Neural crest cell (in vitro differentiated cells): ENCODE results near the gene NAGPA. TPM values are rescaled to one million over a fixed set of nuclear protein-coding genes. Genes with fewer than 3 reads are reported as not detected.

ENCODE experiments used
- DNase-seq: peaks from one replicate; pipeline ENCODE4 v3.0.0; 2021; ENCODE audit warnings: low read depth, mixed read lengths, low spot score
- H3K27ac Mint-ChIP-seq: one replicate; pipeline ENCODE4 v1.8.0; 2021; ENCODE audit warnings: mild to moderate bottlenecking, mixed read lengths; ENCODE audit not compliant: unreplicated experiment
- H3K27me3 Mint-ChIP-seq: 2 replicates; pipeline ENCODE4 v1.8.0; 2021; ENCODE audit warnings: low read depth, mild to moderate bottlenecking, mixed read lengths
- H3K36me3 Mint-ChIP-seq: 2 replicates; pipeline ENCODE4 v1.8.0; 2021; ENCODE audit warnings: low read depth, mild to moderate bottlenecking, mixed read lengths
- H3K4me1 Mint-ChIP-seq: 2 replicates; pipeline ENCODE4 v1.8.0; 2021; ENCODE audit warnings: mixed read lengths
- H3K4me3 Mint-ChIP-seq: one replicate; pipeline ENCODE4 v1.8.0; 2021; ENCODE audit warnings: mild to moderate bottlenecking, mixed read lengths
- H3K9me3 Mint-ChIP-seq: 2 replicates; pipeline ENCODE4 v1.8.0; 2021; ENCODE audit warnings: mixed read lengths
- total RNA-seq: library from RNA; stranded (reverse); gene quantifications from 2 replicates; pipeline ENCODE4 v1.2.1, GENCODE V29; 2021
- TF ChIP-seq, protein P1 (sequence below): fragments of 200-600 bp; sonication (generic); conservative IDR thresholded peaks from 2 replicates; pipeline ENCODE4 v1.5.0; 2021; ENCODE audit warnings: antibody characterized with exemption, mild to moderate bottlenecking

The NAGPA gene
- total RNA-seq, 1 donor from 2014 or later: 15.3 TPM

DNA sequence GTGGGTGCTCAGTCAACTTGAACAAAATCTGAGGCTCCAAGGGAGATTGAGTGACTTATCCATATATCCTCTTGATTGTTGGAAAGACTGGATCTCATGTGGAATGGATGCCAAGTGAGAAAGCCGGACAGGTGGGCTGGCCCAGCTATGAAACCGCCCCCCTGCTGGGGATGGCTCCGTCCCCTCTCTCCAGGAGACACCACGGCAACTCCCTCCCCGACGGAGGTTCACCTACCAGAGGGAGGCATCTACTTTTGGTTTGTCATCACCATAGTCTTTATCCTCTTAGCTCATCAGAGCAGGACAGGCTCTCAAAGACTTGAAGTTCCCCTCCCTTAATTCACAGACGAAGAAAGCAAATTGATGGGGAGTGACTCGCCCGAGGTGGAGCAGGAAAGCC lies 36.1 kb upstream of the NAGPA start:
- Mint-ChIP-seq H3K9me3 (no peaks in the 10 kb centered on the region), H3K36me3 (no peaks in the 10 kb centered on the region), H3K27me3 (peaks cover 26% of the 10 kb centered on the region), H3K4me3 (peak overlapping the region; percentile 98), H3K4me1 (peaks cover 13% of the 10 kb centered on the region), H3K27ac (no peak overlapping the region)
- TF ChIP-seq, protein P1, sequence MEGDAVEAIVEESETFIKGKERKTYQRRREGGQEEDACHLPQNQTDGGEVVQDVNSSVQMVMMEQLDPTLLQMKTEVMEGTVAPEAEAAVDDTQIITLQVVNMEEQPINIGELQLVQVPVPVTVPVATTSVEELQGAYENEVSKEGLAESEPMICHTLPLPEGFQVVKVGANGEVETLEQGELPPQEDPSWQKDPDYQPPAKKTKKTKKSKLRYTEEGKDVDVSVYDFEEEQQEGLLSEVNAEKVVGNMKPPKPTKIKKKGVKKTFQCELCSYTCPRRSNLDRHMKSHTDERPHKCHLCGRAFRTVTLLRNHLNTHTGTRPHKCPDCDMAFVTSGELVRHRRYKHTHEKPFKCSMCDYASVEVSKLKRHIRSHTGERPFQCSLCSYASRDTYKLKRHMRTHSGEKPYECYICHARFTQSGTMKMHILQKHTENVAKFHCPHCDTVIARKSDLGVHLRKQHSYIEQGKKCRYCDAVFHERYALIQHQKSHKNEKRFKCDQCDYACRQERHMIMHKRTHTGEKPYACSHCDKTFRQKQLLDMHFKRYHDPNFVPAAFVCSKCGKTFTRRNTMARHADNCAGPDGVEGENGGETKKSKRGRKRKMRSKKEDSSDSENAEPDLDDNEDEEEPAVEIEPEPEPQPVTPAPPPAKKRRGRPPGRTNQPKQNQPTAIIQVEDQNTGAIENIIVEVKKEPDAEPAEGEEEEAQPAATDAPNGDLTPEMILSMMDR: no peak
- DNase-seq: no peak

DNA sequence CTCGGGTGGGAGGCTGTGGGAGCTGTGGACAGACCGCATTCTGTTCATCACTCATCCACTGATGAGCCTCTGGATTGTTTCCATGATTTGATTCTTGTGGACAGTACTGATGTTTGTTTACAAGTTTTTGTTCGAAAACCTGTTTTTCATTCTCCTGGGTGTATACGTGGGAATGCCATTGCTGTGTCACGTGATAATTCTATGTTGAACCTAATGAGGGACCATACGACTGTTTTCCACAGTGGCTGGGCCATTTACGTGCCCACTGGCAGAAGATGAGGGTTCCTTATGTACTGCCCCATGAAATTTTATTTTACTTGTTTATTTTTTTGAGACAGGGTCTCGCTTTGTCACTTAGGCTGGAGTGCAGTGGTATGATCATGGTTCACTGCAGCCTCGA lies 35.3 kb upstream of the NAGPA start:
- Mint-ChIP-seq H3K9me3 (no peaks in the 10 kb centered on the region), H3K27me3 (peaks cover 30% of the 10 kb centered on the region), H3K4me1 (peaks cover 13% of the 10 kb centered on the region), H3K36me3 (no peaks in the 10 kb centered on the region), H3K4me3 (no peak overlapping the region), H3K27ac (no peak overlapping the region)
- no peak for DNase-seq
- TF ChIP-seq, protein P1: no peak

DNA sequence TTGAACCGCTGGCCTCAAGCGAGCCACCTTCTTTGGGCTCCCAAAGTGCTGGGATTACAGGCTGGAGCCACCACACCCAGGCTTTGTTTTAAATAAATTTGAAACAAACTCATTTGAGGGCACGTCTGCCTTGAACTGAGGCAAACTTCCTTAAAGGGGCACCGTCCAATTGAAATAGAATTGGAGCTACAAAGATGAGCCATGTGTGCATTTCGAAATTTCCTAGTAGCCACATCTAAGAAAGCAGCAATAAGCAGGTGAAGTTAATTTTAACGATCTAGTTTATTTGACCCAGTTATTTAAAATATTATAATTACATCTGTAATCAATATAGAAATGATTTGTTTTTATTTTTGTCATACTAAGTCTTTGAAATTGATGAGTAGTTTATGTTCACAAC lies 32.8 kb upstream of the NAGPA start:
- H3K4me3 Mint-ChIP-seq: no peak overlapping the region
- H3K4me1 Mint-ChIP-seq: no peaks in the 10 kb centered on the region
- H3K9me3 Mint-ChIP-seq: no peaks in the 10 kb centered on the region
- peaks cover 45% of the 10 kb centered on the region for H3K27me3 Mint-ChIP-seq
- no peak overlapping the region for H3K27ac Mint-ChIP-seq
- DNase-seq: no peak
- no peaks in the 10 kb centered on the region for H3K36me3 Mint-ChIP-seq
- TF ChIP-seq, protein P1: no peak

DNA sequence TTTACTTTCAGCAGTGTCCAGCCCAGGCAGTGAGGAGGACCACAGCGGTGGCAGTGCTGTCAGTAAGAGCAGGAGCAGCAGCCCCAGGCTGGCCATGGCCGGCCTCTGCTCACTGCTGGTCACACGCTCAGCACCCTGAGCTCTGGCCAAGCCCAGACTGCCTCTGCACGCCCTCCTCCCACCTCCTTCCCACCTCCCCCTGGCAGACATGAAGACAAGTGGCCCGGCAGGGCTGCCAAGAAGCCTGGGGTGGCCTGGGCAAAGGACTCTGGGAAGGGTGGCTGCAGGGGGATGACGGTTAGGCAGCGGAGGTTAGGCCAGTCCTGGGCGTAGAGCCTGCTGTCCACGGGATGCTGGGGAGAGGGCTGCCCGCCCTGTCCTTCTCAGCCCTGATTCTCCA lies 32.1 kb upstream of the NAGPA start, which contains the start of gene C16orf89:
C16orf89 (minus strand) TSS at position 144 of the 400 bp plus-strand sequence; CDS start at position 96, 48 bp downstream.
- no peaks in the 10 kb centered on the region for H3K4me1 Mint-ChIP-seq
- TF ChIP-seq, protein P1: no peak
- peaks cover 47% of the 10 kb centered on the region for H3K27me3 Mint-ChIP-seq
- H3K4me3 Mint-ChIP-seq: no peak within 1 kb of the TSS
- H3K9me3 Mint-ChIP-seq: no peaks in the 10 kb centered on the region
- DNase-seq: no peak
- no peak within 1 kb of the TSS for H3K27ac Mint-ChIP-seq
- no peaks in the 10 kb centered on the region for H3K36me3 Mint-ChIP-seq

DNA sequence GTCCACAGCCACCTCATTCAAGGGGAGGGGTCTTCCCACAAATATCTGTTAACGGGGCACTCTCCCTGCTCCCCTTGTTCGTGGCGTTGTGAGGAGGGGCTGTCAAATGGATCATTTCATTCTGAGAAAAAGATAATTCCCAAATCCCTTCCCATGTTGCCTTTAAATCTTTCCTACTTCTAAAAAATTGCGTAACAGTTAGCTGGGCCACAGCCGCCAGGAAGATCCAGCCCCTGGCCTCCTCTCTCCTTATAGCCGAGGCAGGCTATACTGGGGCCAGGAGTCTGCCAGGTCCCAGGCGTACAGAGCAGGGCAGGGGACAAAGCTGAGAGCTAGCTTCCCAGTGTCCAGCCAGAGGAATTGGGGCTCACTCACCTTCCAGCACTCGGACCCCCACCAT lies 31.6 kb upstream of the NAGPA start:
- Mint-ChIP-seq H3K4me3 (no peak overlapping the region), H3K4me1 (no peaks in the 10 kb centered on the region), H3K36me3 (no peaks in the 10 kb centered on the region), H3K9me3 (no peaks in the 10 kb centered on the region), H3K27me3 (peaks cover 47% of the 10 kb centered on the region), H3K27ac (no peak overlapping the region)
- TF ChIP-seq, protein P1: no peak
- DNase-seq: no peak

DNA sequence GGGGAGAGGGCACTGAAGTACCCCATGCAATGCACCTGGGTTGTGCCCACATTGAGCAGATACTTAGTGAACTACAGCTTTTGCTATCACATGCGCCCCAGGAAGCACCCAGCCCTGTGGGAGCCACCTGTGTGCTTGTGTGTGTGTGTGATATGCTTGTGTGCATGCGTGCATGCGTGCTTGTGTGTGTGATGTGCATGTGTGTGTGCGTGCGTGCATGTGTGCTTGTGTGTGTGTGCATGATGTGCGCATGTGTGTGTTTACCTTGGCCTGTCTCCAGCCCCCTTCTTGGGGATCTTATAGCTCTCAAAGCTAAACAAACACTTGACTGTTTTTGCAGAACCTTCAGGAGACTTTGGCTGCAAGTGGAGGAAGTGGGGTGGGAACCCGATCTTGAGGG lies 31.2 kb upstream of the NAGPA start:
- no peak for DNase-seq
- Mint-ChIP-seq H3K9me3 (no peaks in the 10 kb centered on the region), H3K27ac (no peak overlapping the region), H3K4me1 (no peaks in the 10 kb centered on the region), H3K27me3 (peaks cover 47% of the 10 kb centered on the region), H3K36me3 (no peaks in the 10 kb centered on the region), H3K4me3 (no peak overlapping the region)
- TF ChIP-seq, protein P1: no peak
